ENCODE results near the gene GZMM.
A peak's percentile ranks its signal among the peaks of the same experiment; 100 is the strongest.

DNA sequence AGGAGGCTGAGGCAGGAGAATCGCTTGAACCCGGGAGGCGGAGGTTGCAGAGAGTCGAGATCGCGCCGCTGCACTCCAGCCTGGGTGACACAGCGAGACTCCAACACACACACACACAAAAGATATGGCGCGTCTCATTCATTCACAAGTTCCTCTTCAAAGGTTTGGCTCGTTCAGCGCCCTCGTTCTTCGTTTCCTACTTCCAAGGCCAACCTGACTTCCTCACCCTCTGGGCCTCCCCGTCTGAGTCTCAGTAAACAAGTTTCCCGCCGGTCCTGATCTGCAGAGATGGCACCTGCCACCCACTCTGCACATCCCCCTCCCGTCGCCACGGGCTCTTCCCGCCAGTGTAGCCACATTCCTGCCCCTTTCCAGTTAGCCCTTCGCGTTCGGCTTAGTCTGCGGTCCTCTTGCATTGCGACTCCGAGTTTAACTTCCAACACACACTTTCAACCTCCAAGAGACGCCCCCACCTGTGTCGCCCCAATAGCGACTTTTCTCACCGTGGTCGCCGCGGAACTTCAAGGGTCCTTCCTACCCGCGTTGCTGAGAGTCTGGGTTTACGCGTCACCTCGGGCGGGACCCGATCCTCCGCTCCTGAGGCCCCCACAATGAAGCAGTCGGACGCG lies 27.2 kb downstream of the GZMM start:
- peak in 1 of 4 donors; percentile 41 for TF ChIP-seq POLR2A (IDR thresholded peaks at IDR 0.05)
- no peak for TF ChIP-seq CTCF (IDR thresholded peaks at IDR 0.05)

Data from upper lobe of left lung (tissue), 4 donors.